HG03442 (cell line): ENCODE results near the gene MSH3.
"Not testable (repeated sequence)": the region's sequence is repeated elsewhere in the genome, so short reads cannot be mapped to it uniquely, and the experiment has no call there.

ENCODE experiments used
- ATAC-seq: cut with Tn5 transposase; IDR thresholded peaks from one replicate; pipeline ENCODE4 v1.9.1; 2021; ENCODE audit warnings: mild to moderate bottlenecking, moderate library complexity; ENCODE audit not compliant: unreplicated experiment

Gene MSH3

DNA sequence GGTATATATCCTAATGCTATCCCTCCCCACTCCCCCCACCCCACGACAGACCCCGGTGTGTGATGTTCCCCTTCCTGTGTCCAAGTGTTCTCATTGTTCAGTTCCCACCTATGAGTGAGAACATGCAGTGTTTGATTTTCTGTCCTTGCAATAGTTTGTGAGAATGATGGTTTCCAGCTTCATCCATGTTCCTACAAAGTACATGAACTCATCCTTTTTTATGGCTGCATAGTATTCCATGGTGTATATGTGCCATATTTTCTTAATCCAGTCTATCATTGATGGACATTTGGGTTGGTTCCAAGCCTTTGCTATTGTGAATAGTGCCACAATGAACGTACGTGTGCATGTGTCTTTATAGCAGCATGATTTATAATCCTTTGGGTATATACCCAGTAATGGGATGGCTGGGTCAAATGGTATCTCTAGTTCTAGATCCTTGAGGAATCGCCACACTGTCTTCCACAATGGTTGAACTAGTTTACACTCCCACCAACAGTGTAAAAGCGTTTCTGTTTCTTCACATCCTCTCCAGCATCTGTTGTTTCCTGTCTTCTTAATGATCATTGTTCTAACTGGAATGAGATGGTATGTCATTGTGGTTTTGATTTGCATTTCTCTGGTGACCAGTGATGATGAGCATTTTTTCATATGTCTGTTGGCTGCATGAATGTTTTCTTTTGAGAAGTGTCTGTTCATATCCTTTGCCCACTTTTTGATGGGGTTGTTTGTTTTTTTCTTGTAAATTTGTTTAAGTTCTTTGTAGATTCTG lies 186.8 kb downstream of the MSH3 start:
- not testable (repeated sequence) for ATAC-seq

DNA sequence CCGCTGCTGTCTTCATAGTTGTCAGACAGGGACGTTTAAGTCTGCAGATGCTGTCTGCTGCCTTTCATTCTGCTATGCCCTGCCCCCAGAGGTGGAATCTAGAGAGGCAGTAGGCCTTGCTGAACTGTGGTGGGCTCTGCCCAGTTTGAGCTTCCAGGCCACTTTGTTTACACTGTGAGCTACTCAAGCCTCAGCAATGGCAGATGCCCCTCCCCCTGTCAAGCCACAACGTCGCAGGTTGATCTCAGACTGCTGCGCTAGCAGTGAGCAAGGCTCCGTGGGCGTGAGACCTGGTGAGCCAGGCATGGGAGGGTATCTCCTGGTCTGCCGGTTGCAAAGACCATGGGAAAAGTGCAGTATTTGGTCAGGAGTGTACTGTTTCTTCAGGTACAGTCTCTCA lies 192.0 kb downstream of the MSH3 start:
- not testable (repeated sequence) for ATAC-seq

DNA sequence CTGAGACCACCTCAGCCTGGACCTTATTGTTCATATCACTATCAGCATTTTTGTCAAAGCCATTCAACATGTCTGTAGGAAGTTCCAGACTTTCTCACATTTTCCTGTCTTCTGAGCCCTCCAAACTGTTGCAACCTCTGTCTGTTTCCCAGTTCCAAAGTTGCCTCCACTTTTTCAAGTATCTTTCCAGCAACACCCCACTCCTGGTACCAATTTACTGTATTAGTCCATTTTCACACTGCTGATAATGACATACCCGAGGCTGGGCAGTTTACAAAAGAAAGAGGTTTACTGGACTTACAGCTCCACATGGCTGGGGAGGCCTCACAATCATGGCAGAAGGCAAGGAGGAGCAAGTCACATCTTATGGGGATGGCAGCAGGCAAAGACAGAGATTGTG lies 195.7 kb downstream of the MSH3 start:
- ATAC-seq = not testable (repeated sequence)

- no peak for ATAC-seq
Observed at GRCh38 chr5:80852331-80853245, 198.1 kb downstream of the MSH3 start.

DNA sequence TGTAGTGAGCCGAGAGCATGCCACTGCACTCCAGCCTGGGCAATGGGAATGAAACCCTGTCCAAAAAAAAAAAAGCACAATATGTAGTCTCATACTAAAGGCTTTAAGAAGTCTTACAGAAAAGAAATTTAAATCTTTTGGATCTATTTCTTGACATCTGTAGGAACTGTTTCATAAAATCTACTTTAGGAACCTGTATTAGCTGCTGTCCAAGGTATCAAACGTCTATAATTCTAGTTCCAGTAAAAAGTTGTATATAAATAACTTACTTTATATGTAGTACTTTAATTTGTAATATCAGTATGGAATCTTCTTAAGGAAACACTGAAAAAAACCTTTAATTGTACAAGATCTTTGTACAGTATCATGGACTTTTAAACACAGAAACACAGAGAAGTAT lies 199.0 kb downstream of the MSH3 start:
- no peak for ATAC-seq

- ATAC-seq = no peak
Observed at GRCh38 chr5:80854583-80854982, 200.1 kb downstream of the MSH3 start.

DNA sequence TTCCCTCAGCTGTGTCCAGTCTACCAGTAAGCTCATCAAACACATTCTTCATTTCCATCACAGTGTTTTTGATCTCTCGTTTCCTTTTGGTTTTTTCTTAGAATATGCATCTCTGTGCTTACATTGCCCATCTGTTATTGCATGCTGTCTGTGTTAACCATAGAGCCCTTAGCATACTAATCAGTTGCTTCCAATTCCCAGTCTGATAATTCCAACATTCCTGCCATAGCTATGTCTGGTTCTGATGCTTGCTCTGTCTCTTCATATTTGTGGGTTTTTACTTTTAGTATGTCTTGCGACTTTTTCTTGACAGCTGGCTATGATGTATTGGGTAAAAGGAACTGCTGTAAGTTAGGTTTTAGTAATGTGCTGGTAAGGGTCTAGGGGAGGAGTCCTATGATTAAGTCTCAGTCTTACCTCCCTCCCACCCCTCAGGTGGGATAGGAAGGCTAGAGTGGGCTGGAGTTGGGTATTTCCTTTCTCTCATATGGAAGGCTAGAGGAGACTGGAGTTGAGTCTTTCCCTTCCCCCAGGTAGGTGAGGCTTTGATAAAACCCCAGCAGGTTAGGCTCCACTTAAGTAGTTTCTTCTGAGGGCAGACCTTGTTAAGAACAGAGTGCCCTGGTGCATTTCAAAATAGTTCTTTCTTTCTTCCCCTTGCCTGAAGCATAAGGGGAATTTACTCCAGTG lies 206.6 kb downstream of the MSH3 start:
- ATAC-seq = no peak

GRCh38 chr5:80863708-80864107 lies 209.3 kb downstream of the MSH3 start:
- no peak for ATAC-seq

GRCh38 chr5:80864109-80864508 lies 209.7 kb downstream of the MSH3 start:
- ATAC-seq = no peak

- ATAC-seq = peak; percentile 89
Observed at GRCh38 chr5:80864706-80865435, 210.4 kb downstream of the MSH3 start.

- ATAC-seq = no peak
Observed at GRCh38 chr5:80865551-80865950, 211.1 kb downstream of the MSH3 start.

DNA sequence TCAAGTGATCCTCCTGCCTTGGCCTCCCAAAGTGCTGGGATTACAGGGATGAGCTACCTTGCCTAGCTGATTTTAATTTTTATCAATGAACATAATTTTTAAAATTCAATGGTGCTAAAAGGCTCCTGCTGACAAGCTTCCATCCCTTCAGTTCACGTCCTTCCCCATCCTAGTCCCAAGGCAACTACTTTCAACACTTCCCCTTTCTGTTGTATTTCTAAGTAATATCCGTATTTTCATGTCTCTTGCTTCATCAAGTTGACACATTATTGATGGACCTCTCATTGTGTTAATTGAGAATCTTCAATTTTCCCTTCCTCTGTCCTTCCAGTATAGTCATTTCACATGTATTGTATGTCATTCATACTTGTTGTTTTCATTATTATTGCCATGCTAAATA lies 211.9 kb downstream of the MSH3 start:
- ATAC-seq = no peak

DNA sequence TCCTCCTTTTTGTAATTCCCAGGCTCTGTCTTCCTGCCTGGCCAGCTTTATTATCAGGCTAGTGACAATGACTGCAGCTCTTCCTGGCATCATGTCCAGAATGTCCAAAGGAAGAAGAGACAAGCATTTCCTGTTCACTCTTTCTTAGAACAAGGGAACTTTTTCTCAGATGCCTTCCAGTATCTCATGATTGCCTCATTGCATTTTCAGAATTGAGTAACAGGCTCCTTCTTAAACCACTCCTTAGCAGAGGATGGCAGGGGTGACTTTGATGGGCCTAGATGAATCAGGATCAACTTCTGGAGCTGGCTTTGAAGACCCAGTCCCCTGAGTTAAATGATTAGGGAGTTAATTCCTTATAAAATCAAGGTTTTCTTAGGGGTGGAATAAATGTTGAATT lies 212.8 kb downstream of the MSH3 start:
- ATAC-seq = no peak

GRCh38 chr5:80870442-80870841 lies 216.0 kb downstream of the MSH3 start:
- no peak for ATAC-seq

DNA sequence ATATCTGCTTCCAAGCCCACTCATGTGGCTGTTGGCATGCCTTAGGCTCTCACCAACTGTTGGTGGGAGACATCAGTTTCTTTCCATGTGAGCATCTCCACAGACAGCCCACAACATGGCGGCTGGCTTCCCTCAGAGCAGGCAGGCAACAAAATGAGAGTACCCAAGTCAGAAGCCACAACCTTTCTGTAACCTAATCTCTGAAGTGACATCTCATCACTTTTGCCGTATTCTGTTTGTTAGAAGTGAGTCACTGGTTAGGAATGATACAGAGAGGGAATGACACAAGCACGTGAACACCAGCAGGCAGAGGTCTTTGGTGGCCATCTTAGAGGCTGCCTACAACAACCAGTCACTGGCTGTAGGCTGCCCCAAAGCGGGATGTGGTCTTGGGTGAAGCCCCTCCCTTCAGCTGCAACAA lies 217.1 kb downstream of the MSH3 start:
- no peak for ATAC-seq

GRCh38 chr5:80874162-80874561 lies 219.7 kb downstream of the MSH3 start:
- no peak for ATAC-seq

- ATAC-seq = no peak
Observed at GRCh38 chr5:80877592-80877991, 223.1 kb downstream of the MSH3 start.

DNA sequence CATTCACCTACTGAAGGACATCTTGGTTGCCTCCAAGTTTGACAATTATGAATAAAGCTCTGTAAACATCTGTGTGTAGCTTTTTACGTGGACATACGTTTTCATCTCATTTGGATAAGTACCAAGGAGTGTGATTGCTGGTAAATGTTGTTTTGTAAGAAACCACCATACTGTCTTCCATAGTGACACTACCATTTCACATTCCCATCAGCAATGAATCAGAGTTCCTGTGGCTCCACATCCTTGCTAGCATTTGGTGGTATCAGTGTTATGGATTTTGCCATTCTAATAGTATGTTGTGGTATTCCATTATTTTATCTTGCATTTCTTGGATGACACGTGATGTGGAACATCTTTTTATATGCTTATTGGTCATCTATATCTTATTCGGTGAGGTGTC lies 227.3 kb downstream of the MSH3 start:
- ATAC-seq = no peak

DNA sequence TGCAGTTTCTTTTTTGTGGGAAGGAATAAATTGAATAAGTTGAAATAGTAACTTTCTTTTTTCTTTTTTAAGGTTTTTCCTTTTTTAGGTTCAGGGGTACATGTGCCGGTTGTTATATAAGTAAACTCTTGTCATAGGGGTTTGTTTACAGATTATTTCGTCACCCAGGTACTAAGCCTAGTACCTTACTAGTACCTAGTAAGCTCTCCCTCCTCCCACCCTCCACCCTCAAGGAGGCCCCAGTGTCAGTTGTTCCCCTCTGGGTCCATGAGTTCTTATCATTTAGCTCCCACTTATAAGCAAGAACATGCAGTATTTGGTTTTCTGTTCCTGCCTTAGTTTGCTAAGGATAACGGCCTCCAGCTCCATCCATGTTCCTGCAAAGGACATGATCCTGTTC lies 228.9 kb downstream of the MSH3 start:
- ATAC-seq = not testable (repeated sequence)

- no peak for ATAC-seq
Observed at GRCh38 chr5:80884086-80884813, 229.8 kb downstream of the MSH3 start.
